ENCODE data around the gene KLF15. TPM values are rescaled to one million over a fixed set of nuclear protein-coding genes. Genes with fewer than 3 reads are reported as not detected.

Gene KLF15
- polyA plus RNA-seq (2013, experiment 1 of 4): 2.9 TPM
- polyA plus RNA-seq (2013, experiment 2 of 4): 3.7 TPM
- 2.2 TPM for polyA plus RNA-seq (2013, experiment 3 of 4)
- 2.5 TPM for polyA plus RNA-seq (2013, experiment 4 of 4)

DNA sequence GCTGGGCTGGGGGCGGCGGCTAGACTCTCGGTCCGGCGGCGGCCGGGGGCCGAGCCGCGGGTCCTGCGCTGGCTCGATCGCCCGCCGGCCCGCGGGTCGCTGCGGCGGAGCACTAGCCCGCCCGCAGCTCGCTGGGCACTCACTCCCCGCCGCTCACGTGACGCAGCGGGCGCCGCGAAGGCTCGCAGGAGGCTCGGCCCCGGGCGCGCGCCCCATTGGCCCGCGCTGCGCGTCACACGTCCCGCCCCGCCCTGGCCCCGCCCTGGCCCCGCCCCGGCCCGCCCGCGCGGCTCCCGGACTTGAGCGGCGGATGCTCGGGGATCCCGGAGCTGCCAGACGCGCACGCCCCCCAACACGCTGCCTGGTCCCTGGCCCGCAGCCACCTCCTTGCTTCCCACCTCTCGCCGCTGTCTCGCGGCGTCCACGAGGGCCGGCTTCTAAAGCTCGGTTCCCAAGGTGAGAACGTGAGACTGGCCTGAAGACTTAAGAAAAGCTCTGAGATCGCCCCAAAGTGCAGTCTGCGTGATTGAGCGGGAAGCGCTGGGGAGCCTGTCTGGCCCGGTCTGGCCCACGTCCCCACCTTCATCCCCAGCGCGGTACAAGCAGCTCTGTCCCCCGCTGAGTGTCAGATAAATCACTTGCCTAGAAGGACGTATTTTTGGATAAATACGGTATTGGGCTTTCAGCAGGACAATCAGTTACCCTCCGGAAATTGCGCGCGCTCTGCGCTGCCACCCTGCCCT is at the start of gene KLF15:
Gene KLF15, minus strand, starts transcription at position 114 of the 743 bp plus-strand sequence. CDS start 4,486 bp downstream, outside the sequence.
- no peaks in the 10 kb centered on the region for H3K36me3 ChIP-seq (ENCODE audit: control insufficient read depth, insufficient read depth, low read length)
- peak within 1 kb of the TSS; percentile 65 for H3K4me3 ChIP-seq (ENCODE audit: insufficient read depth, low read depth, low read length)
- peaks cover 7% of the 10 kb centered on the region for H3K4me1 ChIP-seq (ENCODE audit: control insufficient read depth, insufficient read depth, low read length)
- H3K27me3 ChIP-seq (ENCODE audit: control insufficient read depth, insufficient read depth, low read length, poor library complexity, severe bottlenecking): peaks cover 37% of the 10 kb centered on the region
- 0% methylated on average over 86 of the region's 86 CpGs for WGBS, 2 experiments
- H3K9me3 ChIP-seq (ENCODE audit: control insufficient read depth, low read length): no peaks in the 10 kb centered on the region
- H3K27ac ChIP-seq (ENCODE audit: insufficient read depth, low read depth, low read length, poor library complexity, severe bottlenecking): no peak within 1 kb of the TSS

DNA sequence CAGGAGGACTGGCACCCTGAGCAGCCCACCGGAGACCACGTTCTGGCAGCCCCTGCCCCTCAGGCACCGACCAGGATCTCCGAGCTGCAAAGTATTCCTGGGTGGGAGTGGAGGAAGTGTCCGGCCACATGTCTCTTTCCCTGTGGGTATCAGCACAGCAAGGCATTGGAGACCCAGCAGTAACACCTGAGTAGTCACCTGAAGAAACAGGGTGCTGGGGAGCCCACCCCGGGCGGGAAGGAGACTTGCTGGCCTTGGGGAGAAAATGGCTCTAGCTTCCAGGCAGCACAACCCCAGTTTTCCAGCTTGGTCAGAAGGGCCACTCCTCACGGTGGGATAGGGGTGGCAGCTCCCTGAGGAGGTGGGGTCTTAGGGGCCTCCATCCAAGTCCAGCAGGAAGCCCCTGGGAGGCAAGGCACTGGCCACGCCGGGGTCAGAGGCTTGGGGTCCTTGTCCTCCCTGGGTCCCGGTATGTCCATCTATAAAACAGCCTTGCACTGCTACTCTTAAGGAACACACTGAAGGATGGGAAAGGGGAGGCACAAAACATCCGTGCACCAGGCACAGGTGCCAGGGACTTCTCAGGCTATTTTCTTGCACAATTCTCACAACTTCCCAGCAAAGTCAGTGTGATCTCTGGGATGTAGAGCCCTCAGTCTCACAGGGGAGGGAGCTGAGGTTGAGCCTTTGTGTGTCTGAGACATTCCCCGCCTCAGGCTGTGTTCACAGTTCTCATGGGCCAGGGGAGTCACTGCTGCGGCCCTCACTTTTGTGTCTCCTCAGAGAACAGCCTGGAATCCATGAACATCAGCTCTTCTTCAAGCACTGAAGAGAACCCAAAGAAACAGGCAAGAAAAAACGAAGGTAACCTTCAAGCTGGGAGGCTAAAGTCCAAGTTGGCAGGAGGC is 49.4 kb upstream of the KLF15 start:
- Histone ChIP-seq H3K4me1 (ENCODE audit: control insufficient read depth, insufficient read depth, low read length) (peaks cover 4% of the 10 kb centered on the region), H3K36me3 (ENCODE audit: control insufficient read depth, insufficient read depth, low read length) (no peaks in the 10 kb centered on the region), H3K9me3 (ENCODE audit: control insufficient read depth, low read length) (no peaks in the 10 kb centered on the region), H3K4me3 (ENCODE audit: insufficient read depth, low read depth, low read length) (no peak overlapping the region), H3K27ac (ENCODE audit: insufficient read depth, low read depth, low read length, poor library complexity, severe bottlenecking) (no peak overlapping the region), H3K27me3 (ENCODE audit: control insufficient read depth, insufficient read depth, low read length, poor library complexity, severe bottlenecking) (no peaks in the 10 kb centered on the region)
- WGBS, 2 experiments: 84 to 87% methylated on average over 15 of the region's 15 CpGs

DNA sequence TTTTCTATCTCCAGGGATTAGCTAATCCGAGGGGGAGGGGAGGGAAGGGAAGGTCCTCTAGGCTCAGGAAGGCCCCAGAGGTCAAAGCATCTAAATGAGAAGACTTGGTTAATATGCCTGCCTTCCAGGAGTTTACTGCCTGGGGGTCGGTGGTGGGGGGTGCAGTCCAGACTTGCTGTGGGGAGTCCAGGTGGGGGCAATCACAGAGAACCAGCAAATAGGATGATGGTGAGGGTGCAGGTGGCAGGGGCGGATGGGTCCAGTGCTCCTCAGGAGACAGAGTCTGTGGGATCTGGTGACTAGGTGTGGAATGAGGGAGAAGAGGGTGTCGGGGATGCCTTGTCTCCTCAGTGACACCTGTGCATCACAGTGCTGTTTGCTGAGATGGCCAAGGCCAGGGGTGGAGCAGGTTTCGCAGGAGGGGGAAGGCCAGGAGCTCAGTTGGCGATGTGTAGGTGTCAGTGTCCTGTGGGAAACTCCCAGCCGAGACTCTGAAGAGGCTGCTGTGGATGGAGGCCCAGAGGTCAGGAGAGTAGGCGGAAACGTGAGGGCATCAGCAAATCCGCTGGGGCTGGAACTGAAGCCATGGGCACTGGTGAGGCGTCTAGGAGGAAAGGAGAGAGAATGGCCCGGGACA is 45.6 kb upstream of the KLF15 start:
- Histone ChIP-seq H3K4me1 (ENCODE audit: control insufficient read depth, insufficient read depth, low read length) (no peaks in the 10 kb centered on the region), H3K36me3 (ENCODE audit: control insufficient read depth, insufficient read depth, low read length) (no peaks in the 10 kb centered on the region), H3K27me3 (ENCODE audit: control insufficient read depth, insufficient read depth, low read length, poor library complexity, severe bottlenecking) (no peaks in the 10 kb centered on the region), H3K9me3 (ENCODE audit: control insufficient read depth, low read length) (no peaks in the 10 kb centered on the region), H3K27ac (ENCODE audit: insufficient read depth, low read depth, low read length, poor library complexity, severe bottlenecking) (no peak overlapping the region), H3K4me3 (ENCODE audit: insufficient read depth, low read depth, low read length) (no peak overlapping the region)
- 92% methylated on average over 12 of the region's 12 CpGs for WGBS, 2 experiments

DNA sequence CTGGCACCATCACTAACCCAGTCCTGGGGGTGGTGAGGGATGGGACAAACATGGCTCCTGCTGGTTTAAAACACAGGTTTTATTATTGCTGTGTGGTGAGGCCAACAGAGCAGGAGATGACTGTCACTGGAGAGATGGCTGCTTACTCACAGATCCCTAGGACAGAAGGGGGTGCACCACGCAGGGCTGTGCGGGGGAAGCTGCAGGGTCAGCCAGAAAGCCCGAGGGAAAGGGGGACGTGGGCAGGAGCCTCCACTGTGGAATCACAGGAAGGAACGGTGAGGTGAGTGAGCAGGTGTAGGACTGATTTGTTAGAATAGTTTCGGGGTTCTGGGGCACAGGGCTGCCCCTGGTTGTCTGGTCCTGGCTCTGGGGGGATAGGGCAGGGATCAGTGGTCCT is 45.0 kb upstream of the KLF15 start:
- Histone ChIP-seq H3K4me1 (ENCODE audit: control insufficient read depth, insufficient read depth, low read length) (no peaks in the 10 kb centered on the region), H3K4me3 (ENCODE audit: insufficient read depth, low read depth, low read length) (no peak overlapping the region), H3K36me3 (ENCODE audit: control insufficient read depth, insufficient read depth, low read length) (no peaks in the 10 kb centered on the region), H3K9me3 (ENCODE audit: control insufficient read depth, low read length) (no peaks in the 10 kb centered on the region), H3K27me3 (ENCODE audit: control insufficient read depth, insufficient read depth, low read length, poor library complexity, severe bottlenecking) (no peaks in the 10 kb centered on the region), H3K27ac (ENCODE audit: insufficient read depth, low read depth, low read length, poor library complexity, severe bottlenecking) (no peak overlapping the region)
- WGBS, 2 experiments: 84 to 88% methylated on average over 6 of the region's 6 CpGs

DNA sequence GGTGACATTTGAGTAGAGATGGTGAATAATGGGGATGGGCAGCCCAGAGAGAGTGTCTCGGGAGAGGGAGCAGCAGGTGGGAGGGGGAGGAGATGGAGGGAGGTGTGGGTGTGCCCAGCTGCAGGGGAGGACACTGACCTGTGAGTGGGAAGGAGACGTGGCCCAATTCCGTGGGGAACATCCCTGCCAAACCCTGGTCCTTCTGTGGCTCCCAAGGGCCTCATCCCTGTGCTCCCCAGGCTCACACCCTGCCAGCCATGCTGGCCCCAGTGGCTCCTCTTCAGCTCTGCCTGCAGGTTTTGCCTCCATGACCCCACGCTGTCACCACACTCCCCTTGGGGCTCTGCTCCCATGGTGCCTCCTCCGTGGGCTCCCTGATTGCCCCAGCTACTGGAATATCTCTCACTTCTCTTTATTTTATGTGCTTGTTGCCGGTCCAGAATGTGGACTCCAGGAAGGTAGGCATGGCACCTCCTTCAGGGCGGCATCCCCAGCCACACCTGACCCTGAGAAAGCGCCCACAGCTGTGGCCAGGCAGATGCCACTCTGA is 44.5 kb upstream of the KLF15 start:
- Histone ChIP-seq H3K27ac (ENCODE audit: insufficient read depth, low read depth, low read length, poor library complexity, severe bottlenecking) (no peak overlapping the region), H3K9me3 (ENCODE audit: control insufficient read depth, low read length) (no peaks in the 10 kb centered on the region), H3K36me3 (ENCODE audit: control insufficient read depth, insufficient read depth, low read length) (no peaks in the 10 kb centered on the region), H3K4me1 (ENCODE audit: control insufficient read depth, insufficient read depth, low read length) (no peaks in the 10 kb centered on the region), H3K27me3 (ENCODE audit: control insufficient read depth, insufficient read depth, low read length, poor library complexity, severe bottlenecking) (no peaks in the 10 kb centered on the region), H3K4me3 (ENCODE audit: insufficient read depth, low read depth, low read length) (no peak overlapping the region)
- WGBS, 2 experiments: 80% methylated on average over 8 of the region's 8 CpGs

DNA sequence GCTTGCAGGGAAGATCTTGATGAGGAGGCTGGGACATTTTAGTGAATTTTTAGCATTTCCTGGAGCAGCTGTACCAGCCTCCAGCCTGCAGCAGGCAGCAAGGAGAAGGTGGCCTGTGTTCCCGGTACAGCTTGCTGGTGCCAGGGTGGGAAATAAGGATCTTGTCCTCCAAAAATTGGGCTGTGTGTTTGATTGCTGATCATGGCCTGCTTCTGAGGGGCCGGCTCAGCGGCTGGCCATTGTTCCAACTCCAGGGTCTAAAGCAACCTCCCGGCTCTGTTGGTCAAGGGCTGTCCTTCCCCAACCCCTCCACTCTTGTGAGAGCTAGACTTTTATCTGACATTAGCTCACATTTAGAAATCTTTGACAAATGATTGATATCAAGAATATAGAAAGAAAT is 42.5 kb upstream of the KLF15 start:
- Histone ChIP-seq H3K4me1 (ENCODE audit: control insufficient read depth, insufficient read depth, low read length) (peaks cover 8% of the 10 kb centered on the region), H3K36me3 (ENCODE audit: control insufficient read depth, insufficient read depth, low read length) (no peaks in the 10 kb centered on the region), H3K4me3 (ENCODE audit: insufficient read depth, low read depth, low read length) (no peak overlapping the region), H3K9me3 (ENCODE audit: control insufficient read depth, low read length) (no peaks in the 10 kb centered on the region), H3K27me3 (ENCODE audit: control insufficient read depth, insufficient read depth, low read length, poor library complexity, severe bottlenecking) (peaks cover 11% of the 10 kb centered on the region), H3K27ac (ENCODE audit: insufficient read depth, low read depth, low read length, poor library complexity, severe bottlenecking) (no peak overlapping the region)
- 91 to 97% methylated on average over 4 of the region's 4 CpGs for WGBS, 2 experiments

DNA sequence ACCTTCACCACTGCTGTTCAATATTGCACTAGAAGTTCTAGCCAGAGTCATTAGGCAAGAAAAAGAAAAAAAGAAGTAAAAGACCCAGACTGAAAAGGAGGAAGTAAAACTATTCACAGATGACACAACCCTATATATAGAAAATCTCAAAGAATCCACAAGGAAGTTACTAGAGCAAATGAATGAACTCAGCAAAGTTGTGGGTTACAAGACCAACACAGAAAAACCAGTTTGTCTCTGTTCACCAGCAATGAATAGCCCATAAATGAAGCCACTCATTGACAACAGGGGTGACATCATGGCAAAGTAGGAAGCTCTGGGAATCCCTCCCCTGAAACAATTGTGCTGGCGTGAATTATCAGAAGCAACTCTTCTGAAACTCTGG is 42.1 kb upstream of the KLF15 start:
- WGBS, 2 experiments: 91 to 100% methylated on average over 1 of the region's 1 CpG
- Histone ChIP-seq H3K4me3 (ENCODE audit: insufficient read depth, low read depth, low read length) (no peak overlapping the region), H3K27ac (ENCODE audit: insufficient read depth, low read depth, low read length, poor library complexity, severe bottlenecking) (no peak overlapping the region), H3K36me3 (ENCODE audit: control insufficient read depth, insufficient read depth, low read length) (no peaks in the 10 kb centered on the region), H3K27me3 (ENCODE audit: control insufficient read depth, insufficient read depth, low read length, poor library complexity, severe bottlenecking) (peaks cover 14% of the 10 kb centered on the region), H3K4me1 (ENCODE audit: control insufficient read depth, insufficient read depth, low read length) (peaks cover 10% of the 10 kb centered on the region), H3K9me3 (ENCODE audit: control insufficient read depth, low read length) (no peaks in the 10 kb centered on the region)

DNA sequence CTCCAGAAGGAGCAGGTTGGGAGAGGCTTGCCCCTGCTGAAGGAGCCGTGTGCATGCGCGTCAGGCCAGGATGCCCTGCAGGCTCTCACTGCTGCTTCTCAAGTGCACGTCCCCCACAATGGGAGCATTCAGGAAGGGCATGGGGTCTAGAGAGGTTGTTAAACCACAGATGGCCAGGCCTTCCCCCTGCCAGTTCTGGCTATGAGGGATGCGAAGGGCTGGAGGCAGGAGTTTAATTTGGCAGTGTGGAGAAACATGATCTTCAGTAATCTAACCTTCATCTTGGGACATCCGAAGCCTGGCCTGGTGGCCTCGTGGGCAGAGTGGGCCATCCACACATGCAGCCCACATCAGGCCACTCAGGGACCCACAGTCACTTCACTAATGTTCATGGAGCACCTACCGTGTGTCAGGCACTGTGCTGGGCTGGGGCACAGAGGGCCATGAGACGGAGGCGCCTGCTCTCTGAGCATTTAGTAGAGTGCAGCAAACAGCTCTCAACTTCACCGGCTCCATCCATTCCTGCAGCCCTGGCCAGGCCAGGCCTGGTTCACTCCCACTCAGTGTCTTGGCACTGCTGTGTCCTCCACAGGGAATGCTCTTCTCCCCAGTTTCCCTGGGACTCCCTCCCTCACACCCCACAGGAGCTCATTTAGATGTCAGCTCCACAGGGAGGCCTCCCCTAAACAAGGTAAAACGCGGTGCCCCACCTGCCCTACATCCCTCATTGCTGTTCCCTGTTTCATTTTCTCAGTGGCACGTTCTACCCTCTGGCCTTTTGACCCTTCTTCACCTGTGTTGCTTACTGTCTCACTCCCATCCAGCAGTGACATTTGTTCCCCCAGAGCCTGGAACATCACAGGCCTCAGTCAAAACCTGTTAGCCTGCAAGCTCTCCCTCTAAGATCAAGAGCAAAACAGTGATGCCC is 41.5 kb upstream of the KLF15 start:
- Histone ChIP-seq H3K36me3 (ENCODE audit: control insufficient read depth, insufficient read depth, low read length) (no peaks in the 10 kb centered on the region), H3K9me3 (ENCODE audit: control insufficient read depth, low read length) (no peaks in the 10 kb centered on the region), H3K4me3 (ENCODE audit: insufficient read depth, low read depth, low read length) (no peak overlapping the region), H3K4me1 (ENCODE audit: control insufficient read depth, insufficient read depth, low read length) (peaks cover 11% of the 10 kb centered on the region), H3K27me3 (ENCODE audit: control insufficient read depth, insufficient read depth, low read length, poor library complexity, severe bottlenecking) (peaks cover 21% of the 10 kb centered on the region), H3K27ac (ENCODE audit: insufficient read depth, low read depth, low read length, poor library complexity, severe bottlenecking) (no peak overlapping the region)
- WGBS, 2 experiments: 87 to 88% methylated on average over 14 of the region's 14 CpGs

Data from ectodermal cell (in vitro differentiated cells).